Skin epidermis (tissue), 12 donors: ENCODE data around the gene GSC2.
A peak's percentile ranks its signal among the peaks of the same experiment; 100 is the strongest.

ENCODE experiments used
- H3K27ac ChIP-seq, 21 experiments: fragments of 200-600 bp; sonication (generic) in 11 of 21; one replicate each; pipeline ENCODE4 v1.5.0; 2020; ENCODE audit warnings: mild to moderate bottlenecking in 3 of 21, inconsistent platforms in 2 of 21, moderate library complexity in 2 of 21
- H3K4me3 ChIP-seq, 7 experiments: fragments of 200-600 bp; sonication (generic) in 2 of 7; one replicate each; pipeline ENCODE4 v1.5.0; 2020; ENCODE audit warnings: inconsistent platforms in 2 of 7, mild to moderate bottlenecking in 2 of 7, moderate library complexity in 1 of 7

The GSC2 gene

DNA sequence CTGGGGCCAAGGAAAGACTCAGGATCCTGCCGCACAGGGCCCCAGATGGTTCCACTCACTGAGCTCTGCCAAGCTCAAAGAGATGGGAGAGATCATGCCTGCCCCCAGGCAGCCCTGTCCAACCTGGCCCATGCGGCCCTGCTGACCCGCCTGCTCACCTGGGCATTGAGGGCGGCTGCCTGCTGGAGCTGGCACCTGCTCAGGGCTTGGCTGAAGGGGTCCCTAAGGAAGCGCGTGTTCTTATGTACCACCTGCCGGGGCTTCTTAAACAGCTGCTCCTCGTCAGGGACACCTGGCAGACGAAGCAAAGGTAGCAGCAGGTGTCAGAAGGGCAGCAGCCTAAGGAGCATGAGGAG lies 11.1 kb downstream of the GSC2 start:
- no peak overlapping the region for H3K27ac ChIP-seq
- no peak overlapping the region for H3K4me3 ChIP-seq

DNA sequence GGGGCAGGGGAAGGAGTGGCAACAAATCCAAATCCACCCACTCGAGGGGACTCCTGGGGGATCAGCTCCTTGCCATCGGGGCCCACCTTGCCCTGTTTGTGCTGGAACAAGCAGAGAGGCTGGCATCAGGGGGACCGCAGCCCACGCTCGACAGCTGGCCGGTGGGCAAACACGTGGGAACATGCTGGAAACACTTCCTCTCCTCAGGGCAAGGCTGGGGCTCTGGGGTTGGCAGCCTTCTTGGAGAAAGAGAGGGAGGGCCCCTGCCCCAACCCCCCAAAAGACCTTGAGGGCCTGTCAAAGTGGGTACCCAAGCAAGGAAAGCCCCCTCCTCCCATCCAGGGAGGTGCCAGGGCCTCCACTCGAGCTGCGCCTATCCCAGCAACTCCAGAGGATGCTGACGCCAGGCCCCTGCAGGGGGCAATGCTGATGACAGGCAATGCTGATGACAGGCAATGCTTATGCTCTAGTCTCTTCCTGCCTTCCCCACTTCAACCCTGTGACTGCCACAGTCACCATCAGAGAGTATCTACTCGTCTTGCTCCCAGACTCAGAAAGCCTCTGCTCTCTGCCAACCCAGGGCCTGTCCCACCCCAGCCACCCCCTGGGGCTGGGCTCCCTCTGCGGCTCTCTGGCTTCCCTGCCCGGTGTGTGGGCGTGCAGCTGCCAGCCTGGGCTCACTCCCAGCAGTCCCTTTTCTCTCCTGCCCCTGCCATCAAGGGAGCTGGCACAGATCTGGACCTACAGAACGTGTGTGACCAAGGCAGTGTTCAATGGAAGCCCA lies 11.7 kb downstream of the GSC2 start:
- no peak overlapping the region for H3K4me3 ChIP-seq
- peak overlapping the region in 1 of 21 experiments; percentile 5 for H3K27ac ChIP-seq

DNA sequence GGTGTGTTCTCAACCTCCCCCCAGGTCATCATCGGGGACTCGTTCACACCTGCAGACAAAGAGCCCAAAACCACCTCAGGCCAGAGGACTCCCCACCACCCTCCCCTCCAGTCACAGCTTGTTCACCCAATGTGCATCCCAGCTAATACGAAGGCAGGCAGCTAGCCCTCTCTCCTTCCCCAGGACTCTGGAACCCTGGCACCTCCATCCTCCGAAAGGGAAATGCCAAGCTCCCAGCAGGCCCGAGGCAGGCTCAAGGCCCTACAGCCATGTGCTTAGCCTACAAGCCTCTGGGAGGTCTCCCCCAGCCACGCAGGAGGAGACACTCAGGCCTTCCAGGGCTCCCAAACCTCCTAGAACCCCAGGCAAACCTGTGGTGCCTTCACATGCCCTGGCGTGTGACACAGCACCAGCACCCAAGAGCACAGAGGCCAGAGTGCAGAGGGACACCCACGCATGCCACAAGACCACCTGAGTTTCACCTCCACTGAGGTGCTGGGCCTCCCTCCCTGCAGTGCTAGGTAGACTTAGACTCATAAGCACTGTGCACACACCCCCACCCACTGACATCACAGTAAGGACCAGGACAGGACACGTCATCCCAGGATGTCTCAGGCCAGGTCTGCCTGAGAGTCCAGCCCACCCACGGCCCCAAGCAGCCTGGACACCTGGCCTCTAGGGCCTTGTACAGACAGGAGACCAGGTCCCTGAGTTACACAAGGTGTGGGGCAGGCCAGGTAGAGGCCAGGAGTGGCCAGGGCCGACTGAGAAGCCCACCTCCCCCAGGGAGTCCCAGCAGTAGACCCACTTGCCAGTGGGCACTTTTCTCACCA lies 12.5 kb downstream of the GSC2 start:
- H3K4me3 ChIP-seq, result no peak overlapping the region
- peak overlapping the region in 1 of 21 experiments; percentile 5 for H3K27ac ChIP-seq

DNA sequence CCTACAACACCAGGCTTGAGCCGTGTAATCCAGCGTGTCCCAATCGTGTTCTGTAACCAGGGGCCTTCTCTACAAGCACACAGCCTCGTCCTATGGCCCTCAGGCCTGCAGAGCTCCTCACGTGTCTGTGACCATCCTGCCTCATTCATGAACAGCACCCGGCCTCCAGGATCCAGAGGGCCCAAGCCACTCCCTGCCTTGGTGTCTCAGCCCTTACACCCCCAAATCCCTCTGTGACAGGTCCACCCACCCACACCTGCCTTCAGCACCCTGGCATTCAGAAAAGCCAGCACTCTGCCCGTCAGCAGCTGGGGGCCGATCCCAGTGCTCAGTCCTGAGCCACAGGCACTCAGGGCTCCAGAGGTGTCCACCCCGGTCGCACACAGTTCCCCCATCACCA lies 13.2 kb downstream of the GSC2 start:
- H3K27ac ChIP-seq, result no peak overlapping the region

GRCh38 chr22:19134874-19135273 lies 15.2 kb downstream of the GSC2 start:
- no peak overlapping the region for H3K4me3 ChIP-seq
- H3K27ac ChIP-seq, result no peak overlapping the region

More for the DNA sequence above, 13.2 kb downstream of the GSC2 start:
- no peak overlapping the region for H3K4me3 ChIP-seq

DNA sequence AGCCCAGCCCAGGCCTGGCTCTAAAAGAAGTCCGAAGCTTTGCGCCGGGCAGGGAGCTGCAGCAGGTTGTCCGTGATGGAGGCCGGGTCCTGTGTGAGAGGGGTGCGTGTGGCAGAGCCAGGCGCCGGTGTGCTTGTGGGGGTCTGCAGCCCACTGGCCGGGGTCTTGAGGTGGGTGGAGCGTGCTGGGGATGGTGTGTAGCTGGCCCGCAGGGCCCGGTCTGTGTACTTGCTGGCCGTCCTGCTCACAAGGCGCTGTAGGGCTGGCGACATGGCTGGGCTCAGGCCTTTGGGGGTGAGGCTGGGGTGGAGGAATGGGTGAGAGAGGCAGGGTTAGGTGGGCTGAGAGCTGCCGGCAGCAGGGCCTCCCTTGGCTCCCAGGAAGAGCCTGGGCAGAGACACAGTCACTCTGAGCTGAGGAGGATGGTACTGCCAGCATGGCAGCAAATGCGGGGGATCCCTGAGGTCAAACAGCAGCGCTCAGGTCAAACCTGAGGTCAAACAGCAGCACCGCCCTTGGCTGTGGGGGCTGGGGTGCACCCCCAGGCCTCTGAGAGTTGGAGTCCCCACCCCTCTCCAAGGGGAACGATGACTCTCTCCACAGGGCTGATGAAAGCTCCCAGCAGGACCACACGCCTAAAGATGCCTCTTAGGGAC lies 15.8 kb downstream of the GSC2 start:
- Histone ChIP-seq H3K27ac (no peak overlapping the region), H3K4me3 (no peak overlapping the region)

DNA sequence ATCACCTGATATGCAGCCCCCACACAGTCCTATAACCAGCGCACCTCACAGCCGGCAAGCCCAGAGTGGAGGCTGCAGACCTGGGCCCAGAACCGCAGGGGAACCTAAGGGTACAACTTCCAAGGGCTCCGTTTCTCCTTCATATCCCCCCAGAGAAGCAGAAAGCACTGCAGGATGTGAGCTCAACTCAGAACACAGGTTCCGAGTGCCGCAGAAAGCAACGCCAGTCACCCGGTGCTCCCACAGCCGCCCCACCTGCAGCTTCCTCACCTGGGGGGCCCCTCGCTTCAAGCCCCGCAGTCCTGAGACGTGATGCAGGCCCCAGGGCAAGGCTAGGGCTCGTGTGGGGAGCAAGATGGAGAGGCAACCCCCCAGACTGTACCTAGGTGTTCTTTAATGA lies 16.5 kb downstream of the GSC2 start:
- H3K4me3 ChIP-seq, result no peak overlapping the region
- no peak overlapping the region for H3K27ac ChIP-seq

DNA sequence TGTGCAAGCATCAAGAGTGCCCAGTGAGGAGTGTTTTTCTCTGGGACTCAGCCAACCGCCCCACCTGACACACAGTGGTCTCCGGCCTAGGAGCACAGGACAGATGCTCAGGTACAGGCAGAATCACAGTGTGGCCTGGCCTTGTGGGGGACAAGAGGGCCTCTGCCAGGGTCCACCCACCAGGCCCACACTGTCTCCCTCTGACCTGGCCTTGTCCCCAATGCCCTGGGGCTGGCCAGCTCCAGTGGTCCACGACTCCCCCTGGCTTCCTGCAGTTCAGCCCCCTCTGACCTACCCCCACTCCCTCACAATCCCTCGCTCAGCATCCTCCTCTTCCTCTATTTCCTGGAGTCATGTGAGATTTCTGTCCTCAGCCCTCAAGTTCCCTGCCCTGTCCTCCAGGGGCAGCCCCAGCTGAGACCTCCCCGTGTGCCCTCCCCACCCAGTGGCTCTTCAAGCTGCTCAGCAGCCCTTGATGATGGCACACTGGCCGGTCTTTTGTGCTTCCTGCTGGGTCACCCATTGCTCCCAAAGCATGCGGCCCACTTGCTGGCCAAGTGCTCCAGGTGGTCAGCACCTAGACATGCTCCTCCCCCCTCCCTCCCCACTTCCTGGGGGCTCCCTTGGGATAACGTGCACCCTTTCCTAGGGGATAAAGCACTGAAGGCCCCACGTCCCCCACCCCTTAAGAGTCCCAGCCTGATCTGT lies 17.2 kb downstream of the GSC2 start:
- Histone ChIP-seq H3K27ac (no peak overlapping the region), H3K4me3 (no peak overlapping the region)

- H3K4me3 ChIP-seq, result no peak overlapping the region
- H3K27ac ChIP-seq, result no peak overlapping the region
These were observed 17.9 kb downstream of the GSC2 start for GRCh38 chr22:19132153-19132552.

DNA sequence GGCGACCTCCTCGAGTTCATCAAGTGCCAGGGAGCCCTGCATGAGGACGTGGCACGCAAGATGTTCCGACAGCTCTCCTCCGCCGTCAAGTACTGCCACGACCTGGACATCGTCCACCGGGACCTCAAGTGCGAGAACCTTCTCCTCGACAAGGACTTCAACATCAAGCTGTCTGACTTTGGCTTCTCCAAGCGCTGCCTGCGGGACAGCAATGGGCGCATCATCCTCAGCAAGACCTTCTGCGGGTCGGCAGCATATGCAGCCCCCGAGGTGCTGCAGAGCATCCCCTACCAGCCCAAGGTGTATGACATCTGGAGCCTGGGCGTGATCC lies 18.4 kb downstream of the GSC2 start:
- H3K27ac ChIP-seq, result no peak overlapping the region
- H3K4me3 ChIP-seq, result no peak overlapping the region

- peak within 1 kb of the TSS in 18 of 21 experiments; percentile 9 to 88 (median 58) for H3K27ac ChIP-seq
- no peak within 1 kb of the TSS for H3K4me3 ChIP-seq
These were observed 19.0 kb downstream of the GSC2 start, which contains the start of gene TSSK2 for GRCh38 chr22:19130959-19131684. Gene TSSK2 (plus strand): TSS chr22:19131308. CDS start chr22:19131400, 92 bp downstream.

DNA sequence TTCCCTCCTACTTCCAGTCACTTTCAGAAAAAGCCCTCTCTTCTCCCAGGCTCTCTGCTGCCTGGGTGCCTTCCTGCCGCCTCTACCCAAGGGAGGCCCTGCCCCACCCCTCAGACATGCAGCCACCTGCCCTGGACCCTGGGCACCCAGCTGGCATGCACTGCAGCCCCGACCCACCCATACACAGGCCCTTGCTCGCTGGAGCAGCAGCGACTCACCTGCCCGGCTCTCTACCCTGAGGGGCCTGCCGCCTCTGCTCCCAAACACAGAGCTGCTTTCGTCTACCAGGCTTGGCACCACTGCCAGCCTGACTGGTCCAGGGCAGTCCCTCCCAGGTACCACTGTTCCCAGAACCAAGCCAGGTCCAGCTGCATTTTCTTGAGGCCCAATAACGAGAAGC lies 20.2 kb downstream of the GSC2 start:
- H3K4me3 ChIP-seq, result no peak overlapping the region
- H3K27ac ChIP-seq, result peak overlapping the region in 18 of 21 experiments; percentile 11 to 88 (median 78)

DNA sequence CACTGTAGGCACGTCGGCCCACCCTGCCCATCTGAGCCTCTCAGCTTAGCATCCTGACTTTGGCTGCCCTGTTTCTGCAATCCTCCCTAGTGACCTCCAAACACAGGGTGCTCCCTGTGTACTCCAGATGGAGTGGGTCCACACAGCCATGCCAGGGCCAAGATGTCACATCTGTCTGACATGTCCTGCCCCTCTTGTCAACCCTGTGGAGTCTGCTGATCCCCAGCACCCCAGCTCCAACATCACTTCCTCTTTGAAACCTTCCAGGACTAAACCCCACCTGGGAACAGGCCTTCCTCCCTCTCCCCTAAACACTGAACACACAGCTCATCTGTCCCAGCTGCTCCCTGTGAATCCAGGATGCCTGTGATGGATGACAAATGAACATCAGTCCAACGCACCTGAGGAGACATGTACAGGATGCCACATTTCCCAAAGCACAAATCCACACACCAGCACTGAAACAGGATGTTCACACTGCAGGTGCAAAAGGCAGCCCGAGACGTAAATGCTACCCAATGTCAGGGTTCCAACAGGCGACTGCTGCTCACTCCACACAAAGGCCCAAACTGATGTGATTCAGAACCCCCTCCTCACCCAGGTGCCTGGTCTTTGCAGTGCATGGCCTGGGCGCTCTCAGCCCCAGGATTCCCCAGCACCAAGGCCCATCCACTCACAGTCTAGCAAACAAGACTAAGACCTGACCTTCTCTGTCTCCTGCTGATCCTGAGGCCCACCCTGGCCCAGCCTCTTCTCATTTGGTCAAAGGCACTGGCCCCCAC lies 21.0 kb downstream of the GSC2 start:
- Histone ChIP-seq H3K27ac (peak overlapping the region in 18 of 21 experiments; percentile 11 to 88 (median 76)), H3K4me3 (no peak overlapping the region)

- H3K4me3 ChIP-seq, result no peak overlapping the region
These were observed 22.1 kb downstream of the GSC2 start for GRCh38 chr22:19128009-19128401.

GRCh38 chr22:19127329-19128008 lies 22.6 kb downstream of the GSC2 start:
- no peak overlapping the region for H3K4me3 ChIP-seq
- peak overlapping the region in 14 of 21 experiments; percentile 16 to 72 (median 42) for H3K27ac ChIP-seq

More at GRCh38 chr22:19128009-19128401, 22.1 kb downstream of the GSC2 start:
- H3K27ac ChIP-seq, result peak overlapping the region in 8 of 21 experiments; percentile 16 to 88 (median 36)

- peak overlapping the region in 12 of 21 experiments; percentile 29 to 72 (median 42) for H3K27ac ChIP-seq
- no peak overlapping the region for H3K4me3 ChIP-seq
These were observed 23.5 kb downstream of the GSC2 start for GRCh38 chr22:19126309-19127273.
